Measurements from ENCODE around the gene TYMS.

The TYMS gene

GRCh38 chr18:712401-713134 lies 55.1 kb downstream of the TYMS start, which contains the start of gene ENOSF1:
TSS of gene ENOSF1 (minus strand) at chr18:712630. CDS start at chr18:712587, 43 bp downstream.
- peak; percentile 79 to 90 for DNase-seq

- DNase-seq: no peak
These were observed 55.7 kb downstream of the TYMS start for GRCh38 chr18:713135-713490.

GRCh38 chr18:715626-716025 lies 58.2 kb downstream of the TYMS start:
- no peak for DNase-seq

GRCh38 chr18:717003-717402 lies 59.5 kb downstream of the TYMS start:
- no peak for DNase-seq
